Lower leg skin (tissue), 4 donors: ENCODE results near the gene TTC33. TPM values are rescaled to one million over a fixed set of nuclear protein-coding genes. Genes with fewer than 3 reads are reported as not detected.

Experiments used
- DNase-seq, 2 donors: peaks; one replicate each; pipeline ENCODE4 v3.0.0-alpha.2; 2019; ENCODE audit warnings: low spot score in 2 of 2
- H3K4me3 ChIP-seq: fragments of 200-600 bp; sonication (generic); 2 replicates; pipeline ENCODE4 v1.5.1; 2017; ENCODE audit warnings: mild to moderate bottlenecking, low read depth; ENCODE audit not compliant: poor library complexity, severe bottlenecking
- POLR2A ChIP-seq, 2 donors: fragments of 450-650 bp; IDR thresholded peaks; one replicate each; pipeline ENCODE4 v1.6.1; 2016 to 2017; ENCODE audit warnings: antibody characterized with exemption in 2 of 2, mild to moderate bottlenecking in 1 of 2, moderate library complexity in 1 of 2
- WGBS, 2 donors: methylation state at CpG; one replicate each; pipeline ENCODE4 v1.1.5; 2018; 5-methylcytosine and 5-hydroxymethylcytosine counted together
- intact Hi-C: fragments of 100-400 bp; cut with DNase I; formaldehyde crosslinking; loops from one replicate; pipeline ENCODE4 v1.15.0; 2023; ENCODE audit warnings: low total_unique reads
- total RNA-seq, 4 donors: library from RNA; depleted of rRNA; stranded (reverse); fragments of >200 nt; gene quantifications; one replicate each; pipeline ENCODE4 v1.1.0, GENCODE V29; 2016
- TF ChIP-seq, protein P1 (sequence below), 3 donors: fragments of 450-650 bp; IDR thresholded peaks; one replicate each; pipeline ENCODE4 v1.5.1; 2016; ENCODE audit warnings: antibody characterized with exemption in 3 of 3, mild to moderate bottlenecking in 3 of 3, moderate library complexity in 2 of 3

TTC33 gene
- total RNA-seq, 4 donors from 2014 or later, result 8.7 to 13.1 (median 11.0) TPM

DNA sequence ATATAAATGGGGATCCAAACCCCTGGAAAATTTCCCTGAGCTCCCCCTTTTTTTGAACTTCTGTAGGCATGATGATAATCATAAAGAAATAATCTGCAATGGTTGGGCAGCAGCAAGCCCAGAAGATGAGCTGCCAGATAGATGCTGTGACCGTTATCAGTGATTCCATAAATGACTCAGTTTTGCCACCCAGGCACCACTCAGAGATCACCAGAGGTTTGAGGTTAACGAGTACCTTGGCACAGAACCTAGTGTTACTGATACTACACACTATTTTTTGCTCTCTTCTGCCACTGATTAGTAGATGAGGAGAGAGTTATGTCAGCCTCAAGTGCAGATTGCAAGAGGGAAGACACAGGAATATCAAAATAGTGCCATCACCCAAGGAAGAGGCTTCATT is 275.4 kb downstream of the TTC33 start:
- H3K4me3 ChIP-seq, result no peak overlapping the region
- intact Hi-C loops, result no loop called here
- WGBS, 2 donors, result 57 to 62% methylated on average over 2 of the region's 2 CpGs
- TF ChIP-seq, protein P1, sequence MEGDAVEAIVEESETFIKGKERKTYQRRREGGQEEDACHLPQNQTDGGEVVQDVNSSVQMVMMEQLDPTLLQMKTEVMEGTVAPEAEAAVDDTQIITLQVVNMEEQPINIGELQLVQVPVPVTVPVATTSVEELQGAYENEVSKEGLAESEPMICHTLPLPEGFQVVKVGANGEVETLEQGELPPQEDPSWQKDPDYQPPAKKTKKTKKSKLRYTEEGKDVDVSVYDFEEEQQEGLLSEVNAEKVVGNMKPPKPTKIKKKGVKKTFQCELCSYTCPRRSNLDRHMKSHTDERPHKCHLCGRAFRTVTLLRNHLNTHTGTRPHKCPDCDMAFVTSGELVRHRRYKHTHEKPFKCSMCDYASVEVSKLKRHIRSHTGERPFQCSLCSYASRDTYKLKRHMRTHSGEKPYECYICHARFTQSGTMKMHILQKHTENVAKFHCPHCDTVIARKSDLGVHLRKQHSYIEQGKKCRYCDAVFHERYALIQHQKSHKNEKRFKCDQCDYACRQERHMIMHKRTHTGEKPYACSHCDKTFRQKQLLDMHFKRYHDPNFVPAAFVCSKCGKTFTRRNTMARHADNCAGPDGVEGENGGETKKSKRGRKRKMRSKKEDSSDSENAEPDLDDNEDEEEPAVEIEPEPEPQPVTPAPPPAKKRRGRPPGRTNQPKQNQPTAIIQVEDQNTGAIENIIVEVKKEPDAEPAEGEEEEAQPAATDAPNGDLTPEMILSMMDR (IDR thresholded peaks at IDR 0.05), result no peak
- no peak for TF ChIP-seq POLR2A (IDR thresholded peaks at IDR 0.05)
- no peak for DNase-seq

DNA sequence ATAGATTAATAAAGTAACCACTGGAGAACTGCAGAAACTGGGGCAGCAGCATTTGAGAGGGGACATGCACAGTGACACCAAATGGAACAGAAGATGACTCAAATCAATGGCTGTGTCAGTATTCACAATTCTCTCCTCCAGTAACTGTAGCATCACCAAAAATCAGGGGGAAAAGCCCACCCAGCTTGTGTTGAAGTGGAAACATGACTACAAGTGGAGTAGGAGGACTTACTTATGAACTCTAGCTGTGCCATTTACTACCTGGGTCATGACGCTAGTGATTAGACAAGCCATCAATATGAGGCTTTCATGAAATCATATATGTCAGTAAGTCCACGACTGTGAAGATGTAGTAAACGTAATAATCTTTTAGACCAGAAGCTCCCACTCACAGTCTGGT is 275.8 kb downstream of the TTC33 start:
- H3K4me3 ChIP-seq, result no peak overlapping the region
- DNase-seq, result no peak
- intact Hi-C loops, result no loop called here
- WGBS, 2 donors, result 50 to 55% methylated on average over 3 of the region's 3 CpGs
- TF ChIP-seq, protein P1 (IDR thresholded peaks at IDR 0.05), result no peak
- TF ChIP-seq POLR2A (IDR thresholded peaks at IDR 0.05), result no peak

DNA sequence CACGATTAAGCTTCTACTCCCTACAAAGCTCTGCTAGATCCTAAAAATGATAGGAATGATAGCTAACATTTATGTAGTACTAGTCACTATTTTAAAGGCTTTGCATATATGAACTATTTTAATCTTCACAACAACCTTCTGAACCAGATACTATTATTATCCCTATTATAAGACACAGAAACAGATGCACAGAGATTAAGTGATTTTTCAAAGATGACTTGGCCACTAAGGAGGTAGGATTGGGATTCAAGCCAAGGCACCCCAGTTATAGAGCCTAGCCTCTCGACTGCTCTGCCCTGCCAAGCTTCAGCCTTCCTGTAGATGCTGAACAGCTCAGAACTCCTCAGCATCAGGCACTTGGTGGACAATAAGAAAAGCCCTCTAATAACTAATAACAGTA is 277.0 kb downstream of the TTC33 start:
- no peak for TF ChIP-seq POLR2A (IDR thresholded peaks at IDR 0.05)
- TF ChIP-seq, protein P1 (IDR thresholded peaks at IDR 0.05), result no peak
- no peak for DNase-seq
- H3K4me3 ChIP-seq, result no peak overlapping the region
- WGBS, 2 donors, result 77 to 78% methylated on average over 2 of the region's 2 CpGs
- intact Hi-C loops, result no loop called here

DNA sequence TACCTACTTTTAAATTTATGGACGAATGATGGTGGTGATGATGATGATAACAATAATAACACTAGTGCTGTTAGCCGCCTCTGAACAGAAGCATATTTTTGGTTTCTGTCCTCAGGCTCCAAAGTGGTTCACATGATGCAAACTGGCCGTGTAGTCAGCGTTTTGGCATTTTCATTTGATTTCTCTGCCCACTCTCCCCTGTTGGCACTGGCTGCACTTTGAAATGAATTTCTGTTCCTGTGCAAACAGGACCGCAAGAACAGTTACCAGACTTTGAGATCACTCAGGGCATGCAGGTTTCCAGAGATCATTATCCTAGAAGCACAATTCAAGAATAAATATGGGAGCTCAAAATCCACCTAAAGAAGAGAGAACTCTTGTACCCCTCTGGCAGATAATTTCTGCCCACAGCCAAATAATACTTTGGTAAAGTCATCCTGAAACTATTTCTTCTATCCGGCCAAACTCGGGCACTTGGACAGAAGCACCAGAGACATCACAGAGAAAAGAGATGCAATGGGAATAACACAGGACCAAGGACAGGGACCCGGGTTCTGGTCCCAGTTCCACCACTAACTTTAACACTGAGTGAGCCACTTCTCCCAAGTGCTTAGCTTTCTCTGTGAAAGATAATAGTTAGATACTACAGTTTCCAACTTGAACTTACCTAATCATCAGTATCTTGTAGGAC is 277.8 kb downstream of the TTC33 start:
- 37 to 45% methylated on average over 8 of the region's 8 CpGs for WGBS, 2 donors
- TF ChIP-seq, protein P1 (IDR thresholded peaks at IDR 0.05), result no peak
- TF ChIP-seq POLR2A (IDR thresholded peaks at IDR 0.05), result no peak
- intact Hi-C loops, result no loop called here
- H3K4me3 ChIP-seq, result no peak overlapping the region
- no peak for DNase-seq

DNA sequence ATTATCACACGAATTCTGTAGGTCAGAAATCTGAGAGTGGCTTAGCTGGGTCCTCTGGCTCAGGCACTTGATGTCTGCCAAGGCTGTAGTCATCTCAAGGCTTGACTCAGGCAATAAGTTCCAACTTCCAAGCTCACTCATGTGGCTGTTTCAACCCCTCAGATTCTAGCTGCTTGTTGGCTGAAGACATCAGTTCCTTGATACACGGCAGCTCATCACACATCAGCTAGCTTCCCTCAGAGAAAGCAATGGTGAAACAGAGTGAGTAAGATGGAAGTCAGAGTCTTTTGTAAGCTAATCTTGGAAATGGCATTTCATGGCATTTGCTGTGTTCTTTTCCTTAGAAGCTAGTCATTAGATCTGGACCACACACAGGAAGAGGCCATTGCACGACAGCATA is 280.2 kb downstream of the TTC33 start:
- intact Hi-C loops, result no loop called here
- no peak for TF ChIP-seq POLR2A (IDR thresholded peaks at IDR 0.05)
- TF ChIP-seq, protein P1 (IDR thresholded peaks at IDR 0.05), result no peak
- WGBS, 2 donors, result 88 to 89% methylated on average over 3 of the region's 3 CpGs
- H3K4me3 ChIP-seq, result no peak overlapping the region
- no peak for DNase-seq

DNA sequence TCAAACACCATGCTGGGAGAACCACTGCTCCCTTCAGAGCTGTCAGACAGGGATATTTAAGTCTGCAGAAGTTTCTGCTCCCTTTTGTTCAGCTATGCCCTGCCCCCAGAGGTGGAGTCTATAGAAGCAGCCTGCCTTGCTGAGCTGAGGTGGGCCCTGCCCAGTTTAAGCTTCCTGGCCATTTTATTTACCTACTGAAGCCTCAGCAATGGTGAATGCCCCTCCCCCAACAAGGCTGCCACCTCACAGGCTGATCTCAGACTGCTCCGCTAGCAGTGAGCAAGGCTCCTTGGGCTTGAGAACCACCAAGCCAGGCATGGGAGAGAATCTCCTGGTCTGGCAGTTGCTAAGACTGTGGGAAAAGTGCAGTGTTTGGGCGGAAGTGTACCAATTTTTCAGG is 281.5 kb downstream of the TTC33 start:
- H3K4me3 ChIP-seq, result no peak overlapping the region
- 89 to 96% methylated on average over 2 of the region's 2 CpGs for WGBS, 2 donors
- intact Hi-C loops, result no loop called here
- no peak for DNase-seq
- no peak for TF ChIP-seq POLR2A (IDR thresholded peaks at IDR 0.05)
- TF ChIP-seq, protein P1 (IDR thresholded peaks at IDR 0.05), result no peak
